Measurements from ENCODE around the gene TENT5C.
A peak's percentile ranks its signal among the peaks of the same experiment; 100 is the strongest.
"Not testable (repeated sequence)": the region's sequence is repeated elsewhere in the genome, so short reads cannot be mapped to it uniquely, and the experiment has no call there.

TENT5C gene

DNA sequence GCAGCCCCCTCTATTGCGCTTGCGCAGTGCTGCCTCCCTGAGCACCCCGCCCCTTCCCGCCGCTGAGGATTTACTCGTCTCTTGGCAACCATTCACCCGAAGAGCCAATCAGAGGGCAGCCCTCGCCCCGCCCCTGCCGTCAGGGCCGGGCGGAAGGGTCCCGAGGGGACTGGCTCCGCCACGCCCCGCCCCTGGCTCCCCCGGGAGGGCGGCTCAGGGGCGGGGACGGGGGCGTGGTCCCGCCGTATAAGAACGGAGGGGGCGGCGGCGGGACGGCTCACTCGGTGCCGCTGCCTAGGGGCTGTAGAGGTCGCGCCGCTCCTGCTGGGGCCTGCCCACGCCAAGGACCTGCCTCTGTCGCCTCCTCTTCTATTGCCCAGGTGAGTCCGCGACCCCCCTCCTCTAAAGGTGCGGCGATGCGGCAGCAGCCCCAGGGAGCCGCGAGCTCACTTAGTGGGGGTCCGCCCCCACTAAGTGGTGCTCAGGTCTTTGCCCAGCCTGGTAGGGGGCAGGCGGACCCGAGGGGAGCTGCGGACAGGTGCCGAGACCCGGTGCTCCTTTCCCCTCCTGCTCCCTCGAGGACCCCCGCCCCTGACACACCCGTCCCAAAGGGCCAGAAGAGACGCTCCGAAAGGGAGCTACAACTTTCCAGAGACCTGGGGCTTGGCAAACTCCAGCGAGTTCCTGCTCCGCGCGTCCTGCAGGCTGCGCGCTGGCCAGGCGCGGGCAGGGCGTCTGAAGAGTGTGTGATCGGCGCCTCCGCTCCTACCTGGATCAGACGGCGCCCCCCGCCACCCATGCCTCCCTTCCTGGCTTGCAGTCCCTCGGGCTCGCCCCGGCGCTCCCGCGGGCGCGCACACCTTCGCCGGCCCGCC, at the start of gene TENT5C:
Gene TENT5C (plus strand): TSS at position 275 of the 875 bp plus-strand sequence. CDS start 16,821 bp downstream, outside the sequence.
- no peak for TF ChIP-seq ZFX (IDR thresholded peaks at IDR 0.05)
- TF ChIP-seq CTCF (conservative IDR thresholded peaks at IDR 0.05) = no peak
- peak within 1 kb of the TSS; percentile 67 for H3K27ac ChIP-seq

- no peak overlapping the region for H3K27ac ChIP-seq
- TF ChIP-seq ZFX (IDR thresholded peaks at IDR 0.05) = no peak
- no peak for TF ChIP-seq CTCF (conservative IDR thresholded peaks at IDR 0.05)
Observed at GRCh38 chr1:117556341-117556740, 49.5 kb upstream of the TENT5C start.

- no peak overlapping the region for H3K27ac ChIP-seq
- TF ChIP-seq ZFX (IDR thresholded peaks at IDR 0.05) (no peak), CTCF (conservative IDR thresholded peaks at IDR 0.05) (no peak)
Observed at GRCh38 chr1:117556976-117557375, 48.9 kb upstream of the TENT5C start.

- H3K27ac ChIP-seq = not testable (repeated sequence)
Observed at GRCh38 chr1:117558451-117558850, 47.4 kb upstream of the TENT5C start.

GRCh38 chr1:117559139-117559538, 46.7 kb upstream of the TENT5C start:
- TF ChIP-seq ZFX (IDR thresholded peaks at IDR 0.05) = no peak
- no peak for TF ChIP-seq CTCF (conservative IDR thresholded peaks at IDR 0.05)
- H3K27ac ChIP-seq = no peak overlapping the region

GRCh38 chr1:117559985-117560384, 45.9 kb upstream of the TENT5C start:
- no peak for TF ChIP-seq CTCF (conservative IDR thresholded peaks at IDR 0.05)
- no peak for TF ChIP-seq ZFX (IDR thresholded peaks at IDR 0.05)
- no peak overlapping the region for H3K27ac ChIP-seq

GRCh38 chr1:117561071-117561470, 44.8 kb upstream of the TENT5C start:
- TF ChIP-seq CTCF (conservative IDR thresholded peaks at IDR 0.05) (no peak), ZFX (IDR thresholded peaks at IDR 0.05) (no peak)

GRCh38 chr1:117561551-117561950, 44.3 kb upstream of the TENT5C start:
- peak overlapping the region; percentile 74 for H3K27ac ChIP-seq
- TF ChIP-seq ZFX (IDR thresholded peaks at IDR 0.05) (no peak), CTCF (conservative IDR thresholded peaks at IDR 0.05) (no peak)

More at GRCh38 chr1:117561071-117561470, 44.8 kb upstream of the TENT5C start:
- H3K27ac ChIP-seq = peak overlapping the region; percentile 74; the same call in 1 of the 2 replicates

All from C4-2B (cell line).